Spleen (tissue), 11 donors: ENCODE data around the gene IL3. TPM values are rescaled to one million over a fixed set of nuclear protein-coding genes. Genes with fewer than 3 reads are reported as not detected.

ENCODE experiments used
- DNase-seq: peaks from one replicate; pipeline ENCODE4 v3.0.0-alpha.2; 2020
- H3K27ac ChIP-seq, 8 donors: fragments of 200-600 bp; sonication (generic) in 7 of 8; 1 replicate in 4 of 8; 2 replicates in 4 of 8; pipeline versions ENCODE4 v1.5.0 to v1.8.0; 2016 to 2021; ENCODE audit warnings: inconsistent platforms in 4 of 8, mild to moderate bottlenecking in 4 of 8, moderate library complexity in 1 of 8
- H3K27me3 ChIP-seq, 7 donors: fragments of 200-600 bp; sonication (generic) in 6 of 7; replicated peaks in 1 of 7; 1 replicate in 4 of 7; 2 replicates in 3 of 7; pipeline versions ENCODE4 v1.5.0 to v1.8.0; 2016 to 2021; ENCODE audit warnings: inconsistent platforms in 3 of 7, mild to moderate bottlenecking in 1 of 7
- H3K36me3 ChIP-seq, 6 donors: fragments of 200-600 bp; sonication (generic) in 5 of 6; 1 replicate in 4 of 6; 2 replicates in 2 of 6; pipeline versions ENCODE4 v1.5.0 to v1.8.0; 2016 to 2021; ENCODE audit warnings: inconsistent platforms in 2 of 6
- H3K4me1 ChIP-seq, 6 donors: fragments of 200-600 bp; sonication (generic) in 5 of 6; 1 replicate in 3 of 6; 2 replicates in 3 of 6; pipeline versions ENCODE4 v1.5.0 to v1.8.0; 2016 to 2021; ENCODE audit warnings: inconsistent platforms in 3 of 6
- H3K4me3 ChIP-seq, 8 donors: fragments of 200-600 bp; sonication (generic) in 7 of 8; 1 replicate in 4 of 8; 2 replicates in 4 of 8; pipeline versions ENCODE4 v1.5.0 to v1.8.0; 2016 to 2021; ENCODE audit warnings: inconsistent platforms in 4 of 8, mild to moderate bottlenecking in 4 of 8, moderate library complexity in 2 of 8
- H3K9me3 ChIP-seq, 8 donors: fragments of 200-600 bp; sonication (generic) in 7 of 8; 1 replicate in 4 of 8; 2 replicates in 4 of 8; pipeline versions ENCODE4 v1.5.0 to v1.8.0; 2016 to 2021; ENCODE audit warnings: inconsistent platforms in 4 of 8
- POLR2A ChIP-seq, 3 donors: fragments of 450-650 bp; IDR thresholded peaks; one replicate each; pipeline ENCODE4 v1.5.1; 2017; ENCODE audit warnings: antibody characterized with exemption in 3 of 3, mild to moderate bottlenecking in 1 of 3
- POLR2AphosphoS5 ChIP-seq, 3 donors: sonication (generic); formaldehyde crosslinking; IDR thresholded peaks; one replicate each; pipeline ENCODE4 v1.5.1; 2017; ENCODE audit warnings: antibody characterized with exemption in 3 of 3
- WGBS, 5 donors: extraction: QIAGEN DNeasy Blood & Tissue Kit in 3 of 5; methylation state at CpG; one replicate each; pipeline versions ENCODE4 v1.1.5 to v1.1.7; 2013 to 2018; 5-methylcytosine and 5-hydroxymethylcytosine counted together
- intact Hi-C: fragments of 100-400 bp; cut with DNase I; formaldehyde crosslinking; loops from one replicate; pipeline ENCODE4 v1.15.0; 2023; ENCODE audit warnings: low total_unique reads
- polyA plus RNA-seq, 3 donors: library from polyadenylated mRNA; stranded (reverse); fragments of 200-250 nt; gene quantifications; one replicate each; pipeline ENCODE4 v1.2.1, GENCODE V29; 2013
- total RNA-seq, 7 donors: library from RNA; depleted of rRNA in 3 of 7; stranded (reverse); fragments of >200 nt in 3 of 7; fragmentation: NEBNext Ultra II Directional in 4 of 7; extraction: Animal tissue kit (Norgen Biotek cat#: 25700) in 4 of 7; gene quantifications; one replicate each; pipeline versions ENCODE4 v1.1.0 to v1.2.1, GENCODE V29; 2016 to 2021
- TF ChIP-seq, protein P1 (sequence below), 11 experiments: fragments of 200-600 bp in 7 of 11; fragments of 450-650 bp in 4 of 11; sonication (generic) in 4 of 11; IDR thresholded peaks in 8 of 11; conservative IDR thresholded peaks in 3 of 11; 1 replicate in 7 of 11; 2 replicates in 4 of 11; pipeline versions ENCODE4 v1.4.0 to v1.8.0; 2016 to 2021; ENCODE audit warnings: antibody characterized with exemption in 11 of 11, inconsistent platforms in 4 of 11, mild to moderate bottlenecking in 1 of 11
- donor health status: healthy with polysubstance abuse.
- donor health status: DM: no; HTN: no; CAD: no; lungs with moderate emphysema.
- donor health status: DM: no; HTN: no; CAD: no.
- donor health status: Bipolar disorder and iron deficiency.
- donor health status: healthy.
- donor health status: DM: no; HTN: no; CAD: no.
- donor health status: DM: yes; HTN: yes; CAD: no.

The IL3 gene
- total and polyA plus RNA-seq, 10 donors, result not detected

DNA sequence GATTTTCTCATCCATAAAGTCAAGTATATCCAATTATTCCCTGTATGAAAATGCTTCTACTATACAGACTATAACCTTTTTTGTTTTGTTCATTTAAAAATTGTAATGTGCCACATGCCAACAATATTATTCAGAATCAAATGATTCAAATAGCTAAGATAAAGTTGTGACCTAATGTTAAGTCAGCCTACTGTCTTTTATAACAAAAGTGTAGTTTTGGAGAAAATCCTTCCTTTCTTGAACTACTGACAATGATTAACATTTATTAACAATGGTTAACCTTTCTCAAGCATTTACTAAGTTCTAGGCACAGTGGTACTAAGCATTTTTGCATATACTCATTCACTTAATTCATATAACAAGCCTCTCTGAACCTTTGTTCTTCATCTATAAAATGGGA lies 38.2 kb downstream of the IL3 start:
- intact Hi-C loops, result no loop called here
- Histone ChIP-seq H3K36me3 (no peaks in the 10 kb centered on the region), H3K9me3 (no peaks in the 10 kb centered on the region), H3K27ac (peak overlapping the region in 1 of 8 donors; percentile 15), H3K27me3 (no peaks in the 10 kb centered on the region), H3K4me3 (no peak overlapping the region), H3K4me1 (peaks cover 17 to 60% (median 49%) of the 10 kb centered on the region in 6 donors)
- DNase-seq, result no peak
- TF ChIP-seq, protein P1, sequence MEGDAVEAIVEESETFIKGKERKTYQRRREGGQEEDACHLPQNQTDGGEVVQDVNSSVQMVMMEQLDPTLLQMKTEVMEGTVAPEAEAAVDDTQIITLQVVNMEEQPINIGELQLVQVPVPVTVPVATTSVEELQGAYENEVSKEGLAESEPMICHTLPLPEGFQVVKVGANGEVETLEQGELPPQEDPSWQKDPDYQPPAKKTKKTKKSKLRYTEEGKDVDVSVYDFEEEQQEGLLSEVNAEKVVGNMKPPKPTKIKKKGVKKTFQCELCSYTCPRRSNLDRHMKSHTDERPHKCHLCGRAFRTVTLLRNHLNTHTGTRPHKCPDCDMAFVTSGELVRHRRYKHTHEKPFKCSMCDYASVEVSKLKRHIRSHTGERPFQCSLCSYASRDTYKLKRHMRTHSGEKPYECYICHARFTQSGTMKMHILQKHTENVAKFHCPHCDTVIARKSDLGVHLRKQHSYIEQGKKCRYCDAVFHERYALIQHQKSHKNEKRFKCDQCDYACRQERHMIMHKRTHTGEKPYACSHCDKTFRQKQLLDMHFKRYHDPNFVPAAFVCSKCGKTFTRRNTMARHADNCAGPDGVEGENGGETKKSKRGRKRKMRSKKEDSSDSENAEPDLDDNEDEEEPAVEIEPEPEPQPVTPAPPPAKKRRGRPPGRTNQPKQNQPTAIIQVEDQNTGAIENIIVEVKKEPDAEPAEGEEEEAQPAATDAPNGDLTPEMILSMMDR (IDR thresholded peaks at IDR 0.05 in 8 of 11, conservative IDR thresholded peaks at IDR 0.05 in 3 of 11), result no peak
- TF ChIP-seq POLR2A (IDR thresholded peaks at IDR 0.05), result no peak
- TF ChIP-seq POLR2AphosphoS5 (IDR thresholded peaks at IDR 0.05), result no peak

DNA sequence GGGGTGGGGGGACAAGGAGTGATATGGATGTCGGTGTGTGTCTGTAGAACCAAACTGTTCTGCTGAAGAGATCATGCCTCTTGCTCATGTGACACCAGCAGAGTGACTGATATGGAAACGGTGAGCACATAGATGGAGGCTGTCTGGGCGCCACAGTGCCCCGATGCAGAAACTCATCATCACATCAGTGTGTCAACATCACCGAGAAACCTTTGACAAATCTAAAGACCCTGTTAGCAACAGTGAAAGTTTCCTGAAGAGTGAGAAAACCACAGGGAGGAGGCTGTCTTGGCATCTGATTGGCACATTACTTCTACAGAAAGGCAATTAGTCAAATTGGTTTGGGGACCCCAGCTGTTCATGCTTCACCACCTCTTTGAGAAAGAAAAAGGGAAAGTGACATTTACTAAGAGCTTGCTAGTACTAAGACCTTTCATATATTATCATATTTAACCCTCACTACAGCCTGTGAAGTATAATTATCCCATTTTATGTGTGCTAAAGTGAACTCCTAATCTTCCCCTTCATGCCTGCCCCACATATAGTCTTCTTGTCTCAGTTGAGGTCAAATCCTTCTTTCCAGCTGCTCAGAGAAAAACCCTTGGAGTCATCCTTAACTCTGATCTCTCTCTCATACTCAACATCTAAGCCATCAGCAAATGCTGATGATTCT lies 38.8 kb downstream of the IL3 start:
- intact Hi-C loops, result no loop called here
- Histone ChIP-seq H3K4me3 (no peak overlapping the region), H3K27me3 (no peaks in the 10 kb centered on the region), H3K27ac (peak overlapping the region in 1 of 8 donors; percentile 15), H3K4me1 (peaks cover 23 to 66% (median 55%) of the 10 kb centered on the region in 6 donors), H3K9me3 (no peaks in the 10 kb centered on the region), H3K36me3 (no peaks in the 10 kb centered on the region)
- 37 to 71% (median 51%) methylated on average over 5 of the region's 5 CpGs for WGBS, 5 donors
- TF ChIP-seq, protein P1 (IDR thresholded peaks at IDR 0.05 in 8 of 11, conservative IDR thresholded peaks at IDR 0.05 in 3 of 11), result no peak
- no peak for TF ChIP-seq POLR2AphosphoS5 (IDR thresholded peaks at IDR 0.05)
- no peak for TF ChIP-seq POLR2A (IDR thresholded peaks at IDR 0.05)
- no peak for DNase-seq

DNA sequence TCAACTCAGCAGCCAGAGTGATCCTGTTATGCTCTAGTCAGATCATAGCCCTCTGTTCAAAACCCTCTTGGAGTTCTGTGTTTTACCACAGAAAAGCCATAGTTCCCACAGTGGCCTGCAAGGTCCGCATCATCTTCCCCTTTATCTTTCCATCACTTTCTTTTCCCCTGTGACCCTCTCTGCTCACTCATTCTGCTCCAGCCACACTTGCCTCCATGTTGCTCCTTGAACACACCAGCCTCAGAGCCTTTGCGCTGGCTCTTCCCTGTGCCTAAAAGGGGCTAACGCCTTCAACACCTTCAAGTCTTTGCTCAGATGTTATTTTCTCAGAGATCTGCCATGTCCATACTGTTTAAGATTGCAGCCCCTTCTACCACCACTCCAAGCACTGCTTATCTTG lies 39.5 kb downstream of the IL3 start:
- WGBS, 5 donors, result 75 to 91% (median 82%) methylated on average over 3 of the region's 3 CpGs
- intact Hi-C loops, result no loop called here
- H3K4me3 ChIP-seq, result no peak overlapping the region

DNA sequence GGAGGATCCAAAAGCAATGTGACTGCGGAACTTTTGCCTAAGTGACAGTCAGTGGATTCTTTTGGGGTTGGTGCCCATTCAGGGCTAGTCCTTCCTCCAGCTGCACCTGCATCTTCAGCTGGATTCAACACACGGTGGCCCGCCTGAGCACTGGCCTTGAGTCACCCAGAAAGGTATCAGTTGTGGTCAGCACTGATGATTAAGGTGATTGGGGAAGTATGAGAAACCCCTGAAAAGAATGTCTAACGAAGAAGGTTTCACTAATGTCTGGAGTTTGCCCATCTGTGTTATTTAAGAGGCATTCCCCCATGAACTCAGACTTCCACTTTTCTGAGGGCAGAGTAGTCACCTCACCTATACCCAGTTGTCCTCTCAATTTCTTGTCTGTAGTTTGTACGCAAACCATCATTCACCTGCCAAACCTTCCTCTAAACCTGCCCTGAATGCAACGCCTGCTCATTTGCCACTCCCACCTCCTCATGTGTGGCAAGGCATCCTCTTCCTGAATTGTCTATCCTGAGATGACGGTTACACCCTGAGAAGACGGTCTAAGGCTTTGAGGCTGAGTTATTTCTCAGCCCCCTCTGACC lies 40.3 kb downstream of the IL3 start:
- Histone ChIP-seq H3K27ac (peak overlapping the region in 6 of 8 donors; percentile 30 to 87 (median 79)), H3K36me3 (no peaks in the 10 kb centered on the region), H3K27me3 (no peaks in the 10 kb centered on the region), H3K9me3 (no peaks in the 10 kb centered on the region), H3K4me1 (peaks cover 31 to 65% (median 51%) of the 10 kb centered on the region in 6 donors), H3K4me3 (peak overlapping the region in 1 of 8 donors; percentile 13)
- DNase-seq, result peak; percentile 80
- TF ChIP-seq POLR2AphosphoS5 (IDR thresholded peaks at IDR 0.05) (no peak), POLR2A (IDR thresholded peaks at IDR 0.05) (no peak)
- TF ChIP-seq, protein P1 (IDR thresholded peaks at IDR 0.05 in 8 of 11, conservative IDR thresholded peaks at IDR 0.05 in 3 of 11), result no peak
- 31 to 67% (median 48%) methylated on average over 8 of the region's 8 CpGs for WGBS, 5 donors
- intact Hi-C loops, result no loop called here

More for the DNA sequence above, 39.5 kb downstream of the IL3 start:
- Histone ChIP-seq H3K9me3 (no peaks in the 10 kb centered on the region), H3K36me3 (no peaks in the 10 kb centered on the region), H3K27ac (peak overlapping the region in 2 of 8 donors; percentile 30 to 87), H3K4me1 (peaks cover 30 to 70% (median 54%) of the 10 kb centered on the region in 6 donors), H3K27me3 (no peaks in the 10 kb centered on the region)
- TF ChIP-seq, protein P1 (IDR thresholded peaks at IDR 0.05 in 8 of 11, conservative IDR thresholded peaks at IDR 0.05 in 3 of 11), result no peak
- no peak for TF ChIP-seq POLR2A (IDR thresholded peaks at IDR 0.05)
- DNase-seq, result no peak
